Measurements from ENCODE around the gene TSPAN5.

The TSPAN5 gene

GRCh38 chr4:98686043-98686707, 27.8 kb upstream of the TSPAN5 start:
- Histone ChIP-seq H3K9me3 (replicated peaks in 1 of 2; ENCODE audit: control insufficient read depth in 2 of 2, insufficient read depth in 1 of 2, low read depth in 1 of 2, low read length in 2 of 2) (peaks cover 0 to 2% of the 10 kb centered on the region in 2 donors), H3K36me3 (replicated peaks in 1 of 2; ENCODE audit: control insufficient read depth in 2 of 2, insufficient read depth in 2 of 2, low read length in 2 of 2) (no peaks in the 10 kb centered on the region), H2AFZ (ENCODE audit: low read length) (no peak overlapping the region), H3K18ac (ENCODE audit: low read length) (no peak overlapping the region), H2BK15ac (ENCODE audit: low read length) (no peak overlapping the region), H2BK5ac (ENCODE audit: low read length) (no peak overlapping the region), H2AK5ac (ENCODE audit: low read depth, low read length) (no peak overlapping the region), H3K4me2 (ENCODE audit: insufficient read depth, low read length, poor library complexity, severe bottlenecking) (no peak overlapping the region), H4K91ac (ENCODE audit: low read depth, low read length, poor library complexity) (no peak overlapping the region), H3K4me1 (ENCODE audit: control insufficient read depth in 2 of 2, insufficient read depth in 1 of 2, low read depth in 1 of 2, low read length in 2 of 2) (peaks cover 0 to 1% of the 10 kb centered on the region in 2 donors), H3K4ac (ENCODE audit: low read length) (no peak overlapping the region), H3K23ac (ENCODE audit: low read depth, low read length, poor library complexity) (no peak overlapping the region), H3K14ac (ENCODE audit: low read length) (no peak overlapping the region), H2BK120ac (ENCODE audit: low read depth, low read length) (no peak overlapping the region), H3K9ac (ENCODE audit: low read depth, low read length, poor library complexity) (no peak overlapping the region), H2BK12ac (ENCODE audit: low read length) (no peak overlapping the region), H3K4me3 (ENCODE audit: low read length in 2 of 2) (no peak overlapping the region), H3K27me3 (ENCODE audit: control insufficient read depth in 3 of 3, insufficient read depth in 3 of 3, low read depth in 1 of 3, low read length in 3 of 3) (no peaks in the 10 kb centered on the region), H4K8ac (ENCODE audit: low read depth, low read length) (no peak overlapping the region), H3K27ac (replicated peaks; ENCODE audit: low read length) (no peak overlapping the region), H3K79me1 (ENCODE audit: low read depth, low read length) (no peaks in the 10 kb centered on the region)
- WGBS, 2 donors (ENCODE audit: extremely low coverage in 2 of 2, insufficient read length in 2 of 2, insufficient replicate concordance in 1 of 2) = no CpG with 5 or more reads among the region's 3 CpGs
- DNase-seq (ENCODE audit: low spot score) = no peak

DNA sequence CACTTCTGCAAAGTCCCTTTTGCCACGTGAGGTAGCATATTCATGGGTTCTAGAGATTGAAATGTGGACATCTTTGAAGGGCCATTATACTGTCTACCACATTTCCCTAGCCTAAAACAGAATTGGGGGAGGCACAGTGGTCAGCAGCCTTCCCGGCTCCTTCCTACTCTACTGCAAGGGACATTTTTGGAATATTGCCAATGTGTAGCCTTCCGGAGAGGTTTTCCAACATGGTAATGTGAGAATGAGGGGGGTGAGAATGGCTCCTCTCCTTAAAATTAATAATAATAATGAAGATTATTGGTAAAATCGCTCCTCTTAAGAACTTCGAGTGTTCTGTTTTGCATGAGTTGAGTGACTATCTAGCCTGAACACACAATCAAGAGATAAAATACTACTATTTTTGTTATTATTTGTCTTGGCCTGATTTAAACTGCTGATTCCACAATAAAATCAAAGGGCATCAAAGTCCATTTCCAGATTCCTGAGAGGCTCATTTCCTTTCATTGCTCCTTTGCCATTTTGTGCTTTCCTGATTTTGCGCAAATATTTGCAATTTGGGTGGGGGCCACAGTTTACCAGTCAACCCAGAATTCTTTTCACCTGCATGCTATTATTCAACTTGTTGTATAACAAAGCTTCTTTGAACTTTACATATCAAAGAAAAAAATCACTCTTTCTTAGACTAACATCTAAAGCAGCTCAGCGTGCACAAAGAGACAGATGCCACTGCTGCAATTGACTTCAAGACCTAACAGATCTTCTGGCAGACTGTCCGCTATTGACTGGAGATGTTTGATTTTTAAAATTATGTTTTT, 27.0 kb upstream of the TSPAN5 start:
- Histone ChIP-seq H3K14ac (ENCODE audit: low read length) (no peak overlapping the region), H3K4ac (ENCODE audit: low read length) (no peak overlapping the region)
- no CpG with 5 or more reads among the region's 8 CpGs for WGBS, 2 donors (ENCODE audit: extremely low coverage in 2 of 2, insufficient read length in 2 of 2, insufficient replicate concordance in 1 of 2)

DNA sequence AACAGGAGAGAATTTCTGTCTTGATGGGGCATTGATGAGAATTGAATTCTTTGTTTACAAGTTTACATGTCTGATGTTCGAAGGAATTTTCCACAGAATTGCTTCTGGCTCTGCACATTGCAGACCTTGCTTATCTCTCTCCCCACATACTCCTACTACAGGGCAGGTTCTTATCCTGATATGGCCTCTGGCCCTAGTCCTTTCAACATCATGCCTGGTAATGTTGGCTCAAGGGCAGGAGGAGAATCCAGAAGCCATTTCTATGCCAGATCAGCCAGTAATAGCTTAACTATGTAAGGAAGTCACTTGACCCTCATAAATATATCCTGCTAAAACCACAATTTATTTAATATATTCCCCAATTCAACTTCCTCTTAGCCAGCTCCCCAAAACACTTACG, 24.3 kb upstream of the TSPAN5 start:
- no peak overlapping the region for H3K14ac ChIP-seq (ENCODE audit: low read length)
- no peak overlapping the region for H3K18ac ChIP-seq (ENCODE audit: low read length)
- no peak overlapping the region for H3K9ac ChIP-seq (ENCODE audit: low read depth, low read length, poor library complexity)
- no peak overlapping the region for H2BK15ac ChIP-seq (ENCODE audit: low read length)
- H3K27ac ChIP-seq (replicated peaks; ENCODE audit: low read length) = no peak overlapping the region
- H4K8ac ChIP-seq (ENCODE audit: low read depth, low read length) = no peak overlapping the region
- peaks cover 0 to 1% of the 10 kb centered on the region in 2 donors for H3K4me1 ChIP-seq (ENCODE audit: control insufficient read depth in 2 of 2, insufficient read depth in 1 of 2, low read depth in 1 of 2, low read length in 2 of 2)
- H2BK120ac ChIP-seq (ENCODE audit: low read depth, low read length) = no peak overlapping the region
- H2AK5ac ChIP-seq (ENCODE audit: low read depth, low read length) = no peak overlapping the region
- no peak overlapping the region for H2AFZ ChIP-seq (ENCODE audit: low read length)
- no peak overlapping the region for H2BK12ac ChIP-seq (ENCODE audit: low read length)
- H3K9me3 ChIP-seq (replicated peaks in 1 of 2; ENCODE audit: control insufficient read depth in 2 of 2, insufficient read depth in 1 of 2, low read depth in 1 of 2, low read length in 2 of 2) = no peaks in the 10 kb centered on the region
- H3K4ac ChIP-seq (ENCODE audit: low read length) = no peak overlapping the region
- no peak overlapping the region for H3K4me2 ChIP-seq (ENCODE audit: insufficient read depth, low read length, poor library complexity, severe bottlenecking)
- no peaks in the 10 kb centered on the region for H3K36me3 ChIP-seq (replicated peaks in 1 of 2; ENCODE audit: control insufficient read depth in 2 of 2, insufficient read depth in 2 of 2, low read length in 2 of 2)
- H3K79me1 ChIP-seq (ENCODE audit: low read depth, low read length) = no peaks in the 10 kb centered on the region
- WGBS, 2 donors (ENCODE audit: extremely low coverage in 2 of 2, insufficient read length in 2 of 2, insufficient replicate concordance in 1 of 2) = 100% methylated on average over 1 of the region's 2 CpGs; no CpG with 5 or more reads in 1 of the 2 donors
- no peak overlapping the region for H4K91ac ChIP-seq (ENCODE audit: low read depth, low read length, poor library complexity)
- H3K27me3 ChIP-seq (ENCODE audit: control insufficient read depth in 3 of 3, insufficient read depth in 3 of 3, low read depth in 1 of 3, low read length in 3 of 3) = peaks cover 0 to 2% (median 0%) of the 10 kb centered on the region in 3 experiments
- no peak for DNase-seq (ENCODE audit: low spot score)
- H2BK5ac ChIP-seq (ENCODE audit: low read length) = no peak overlapping the region
- no peak overlapping the region for H3K4me3 ChIP-seq (ENCODE audit: low read length in 2 of 2)
- no peak overlapping the region for H3K23ac ChIP-seq (ENCODE audit: low read depth, low read length, poor library complexity)

More for the DNA sequence above, 27.0 kb upstream of the TSPAN5 start:
- no peak overlapping the region for H4K91ac ChIP-seq (ENCODE audit: low read depth, low read length, poor library complexity)
- H2BK12ac ChIP-seq (ENCODE audit: low read length) = no peak overlapping the region
- H2AFZ ChIP-seq (ENCODE audit: low read length) = no peak overlapping the region
- H2BK5ac ChIP-seq (ENCODE audit: low read length) = no peak overlapping the region
- H3K4me3 ChIP-seq (ENCODE audit: low read length in 2 of 2) = no peak overlapping the region
- H3K4me2 ChIP-seq (ENCODE audit: insufficient read depth, low read length, poor library complexity, severe bottlenecking) = no peak overlapping the region
- H2BK120ac ChIP-seq (ENCODE audit: low read depth, low read length) = no peak overlapping the region
- H2AK5ac ChIP-seq (ENCODE audit: low read depth, low read length) = no peak overlapping the region
- H3K9me3 ChIP-seq (replicated peaks in 1 of 2; ENCODE audit: control insufficient read depth in 2 of 2, insufficient read depth in 1 of 2, low read depth in 1 of 2, low read length in 2 of 2) = no peaks in the 10 kb centered on the region
- no peak overlapping the region for H3K27ac ChIP-seq (replicated peaks; ENCODE audit: low read length)
- peaks cover 0 to 1% of the 10 kb centered on the region in 2 donors for H3K4me1 ChIP-seq (ENCODE audit: control insufficient read depth in 2 of 2, insufficient read depth in 1 of 2, low read depth in 1 of 2, low read length in 2 of 2)
- no peaks in the 10 kb centered on the region for H3K27me3 ChIP-seq (ENCODE audit: control insufficient read depth in 3 of 3, insufficient read depth in 3 of 3, low read depth in 1 of 3, low read length in 3 of 3)
- DNase-seq (ENCODE audit: low spot score) = no peak
- no peak overlapping the region for H2BK15ac ChIP-seq (ENCODE audit: low read length)
- no peak overlapping the region for H4K8ac ChIP-seq (ENCODE audit: low read depth, low read length)
- no peak overlapping the region for H3K23ac ChIP-seq (ENCODE audit: low read depth, low read length, poor library complexity)
- no peaks in the 10 kb centered on the region for H3K36me3 ChIP-seq (replicated peaks in 1 of 2; ENCODE audit: control insufficient read depth in 2 of 2, insufficient read depth in 2 of 2, low read length in 2 of 2)
- H3K9ac ChIP-seq (ENCODE audit: low read depth, low read length, poor library complexity) = no peak overlapping the region
- no peaks in the 10 kb centered on the region for H3K79me1 ChIP-seq (ENCODE audit: low read depth, low read length)
- H3K18ac ChIP-seq (ENCODE audit: low read length) = no peak overlapping the region

DNA sequence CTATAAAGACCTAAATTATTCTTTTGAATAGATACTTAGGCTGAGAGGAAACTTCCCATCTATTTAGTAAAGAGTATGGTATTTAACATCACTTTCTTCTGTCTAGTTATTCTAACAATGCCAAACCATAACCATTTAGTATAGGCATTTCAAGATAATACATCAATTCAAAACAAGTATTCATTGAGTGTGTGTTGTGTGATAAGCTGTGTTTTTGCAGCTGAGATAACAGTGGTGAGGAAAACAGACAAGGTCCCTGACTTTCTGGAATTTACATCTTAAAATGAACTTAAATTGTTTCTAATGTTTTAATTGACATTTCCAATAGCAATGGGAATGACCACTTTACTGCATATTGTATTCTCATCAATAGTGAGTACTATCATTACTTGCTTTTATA, 22.4 kb upstream of the TSPAN5 start:
- no peaks in the 10 kb centered on the region for H3K36me3 ChIP-seq (replicated peaks in 1 of 2; ENCODE audit: control insufficient read depth in 2 of 2, insufficient read depth in 2 of 2, low read length in 2 of 2)
- no peak overlapping the region for H3K14ac ChIP-seq (ENCODE audit: low read length)
- H3K4ac ChIP-seq (ENCODE audit: low read length) = no peak overlapping the region
- H3K4me2 ChIP-seq (ENCODE audit: insufficient read depth, low read length, poor library complexity, severe bottlenecking) = no peak overlapping the region
- no peak overlapping the region for H2AFZ ChIP-seq (ENCODE audit: low read length)
- H3K9me3 ChIP-seq (replicated peaks in 1 of 2; ENCODE audit: control insufficient read depth in 2 of 2, insufficient read depth in 1 of 2, low read depth in 1 of 2, low read length in 2 of 2) = no peaks in the 10 kb centered on the region
- no peak overlapping the region for H3K18ac ChIP-seq (ENCODE audit: low read length)
- no peaks in the 10 kb centered on the region for H3K79me1 ChIP-seq (ENCODE audit: low read depth, low read length)
- no peak overlapping the region for H2BK5ac ChIP-seq (ENCODE audit: low read length)
- no peak for DNase-seq (ENCODE audit: low spot score)
- peaks cover 0 to 3% (median 0%) of the 10 kb centered on the region in 3 experiments for H3K27me3 ChIP-seq (ENCODE audit: control insufficient read depth in 3 of 3, insufficient read depth in 3 of 3, low read depth in 1 of 3, low read length in 3 of 3)
- H4K8ac ChIP-seq (ENCODE audit: low read depth, low read length) = no peak overlapping the region
- no peak overlapping the region for H3K23ac ChIP-seq (ENCODE audit: low read depth, low read length, poor library complexity)
- H3K4me1 ChIP-seq (ENCODE audit: control insufficient read depth in 2 of 2, insufficient read depth in 1 of 2, low read depth in 1 of 2, low read length in 2 of 2) = peaks cover 0 to 1% of the 10 kb centered on the region in 2 donors
- no peak overlapping the region for H2AK5ac ChIP-seq (ENCODE audit: low read depth, low read length)
- H3K27ac ChIP-seq (replicated peaks; ENCODE audit: low read length) = no peak overlapping the region
- H3K4me3 ChIP-seq (ENCODE audit: low read length in 2 of 2) = no peak overlapping the region
- H3K9ac ChIP-seq (ENCODE audit: low read depth, low read length, poor library complexity) = no peak overlapping the region
- no peak overlapping the region for H4K91ac ChIP-seq (ENCODE audit: low read depth, low read length, poor library complexity)
- no peak overlapping the region for H2BK120ac ChIP-seq (ENCODE audit: low read depth, low read length)
- H2BK15ac ChIP-seq (ENCODE audit: low read length) = no peak overlapping the region
- no peak overlapping the region for H2BK12ac ChIP-seq (ENCODE audit: low read length)
